MCF 10A (cell line): Measurements from ENCODE around the gene HK3. TPM values are rescaled to one million over a fixed set of nuclear protein-coding genes. Genes with fewer than 3 reads are reported as not detected.

ENCODE experiments used
- BruUV-seq: library from RNA; stranded (reverse); fragments of 400-500 nt; replicated peaks from 2 replicates; lab custom pipeline; 2021; lab: Mats Ljungman, UMichigan
- CTCF ChIA-PET: fragments of 300-600 bp; sonication (Branson Sonifier 250); formaldehyde crosslinking; extraction: SDS; loops from one replicate; lab custom pipeline; 2021; ENCODE audit warnings: antibody characterized with exemption, inconsistent platforms; lab: Yijun Ruan, JAX
- POLR2A ChIA-PET: fragments of 300-600, 350-650 bp; sonication (Branson Sonifier 250); formaldehyde crosslinking; extraction: SDS; loops from one replicate; lab custom pipeline; 2020; ENCODE audit warnings: antibody characterized with exemption, inconsistent platforms; lab: Yijun Ruan, JAX
- DNase-seq: peaks from one replicate; pipeline ENCODE4 v3.0.0-alpha.2; 2018; ENCODE audit not compliant: unreplicated experiment
- H3K27ac Mint-ChIP-seq: one replicate; pipeline ENCODE4 v1.8.0; 2022; ENCODE audit warnings: mild to moderate bottlenecking, low read depth, mixed read lengths; ENCODE audit not compliant: unreplicated experiment
- H3K27me3 Mint-ChIP-seq: one replicate; pipeline ENCODE4 v1.8.0; 2022; ENCODE audit warnings: mixed read lengths; ENCODE audit not compliant: insufficient read depth, unreplicated experiment
- H3K36me3 Mint-ChIP-seq: one replicate; pipeline ENCODE4 v1.8.0; 2022; ENCODE audit warnings: mild to moderate bottlenecking, moderate library complexity, mixed read lengths; ENCODE audit not compliant: insufficient read depth, unreplicated experiment
- H3K4me1 Mint-ChIP-seq: one replicate; pipeline ENCODE4 v1.8.0; 2022; ENCODE audit warnings: mixed read lengths; ENCODE audit not compliant: insufficient read depth, unreplicated experiment
- H3K4me3 Mint-ChIP-seq: one replicate; pipeline ENCODE4 v1.8.0; 2022; ENCODE audit warnings: mild to moderate bottlenecking, moderate library complexity, mixed read lengths; ENCODE audit not compliant: unreplicated experiment
- H3K9me3 Mint-ChIP-seq: one replicate; pipeline ENCODE4 v1.8.0; 2022; ENCODE audit warnings: mixed read lengths; ENCODE audit not compliant: unreplicated experiment
- intact Hi-C: fragments of 100-400 bp; cut with micrococcal nuclease; formaldehyde crosslinking; loops from 2 replicates; pipeline ENCODE4 v1.14.1; 2022
- total RNA-seq: library from RNA; stranded (reverse); gene quantifications from 2 replicates; pipeline ENCODE4 v1.2.3, GENCODE V29; 2022
- TF ChIP-seq, protein P1 (sequence below): fragments of 200-600 bp; IDR thresholded peaks from one replicate; pipeline ENCODE4 v1.8.0; 2022; ENCODE audit warnings: antibody characterized with exemption, mild to moderate bottlenecking; ENCODE audit not compliant: unreplicated experiment

HK3 gene
- total RNA-seq, 1 experiment from 2014 or later, result not detected

DNA sequence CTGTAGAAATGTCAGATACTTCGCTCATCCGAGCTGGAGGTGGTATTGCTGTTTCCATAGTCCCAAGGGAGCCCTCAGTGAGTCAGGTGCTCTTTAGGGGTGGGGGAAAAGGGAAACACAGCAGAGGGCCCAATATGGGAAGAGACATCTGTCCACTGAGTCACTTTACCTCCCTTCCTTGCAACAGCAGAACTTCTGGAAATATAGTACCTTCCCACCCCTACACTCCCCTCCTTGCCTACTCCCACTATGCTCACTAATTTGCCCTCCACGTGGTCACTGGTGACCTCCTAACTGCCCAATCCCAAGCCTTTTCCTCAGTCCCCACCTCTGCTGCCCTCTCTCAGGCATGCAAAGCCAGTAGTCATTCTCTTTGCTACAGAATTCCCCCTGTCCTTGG lies 1.9 kb downstream of the HK3 start:
- peaks cover 22% of the 10 kb centered on the region for H3K36me3 Mint-ChIP-seq
- CTCF ChIA-PET, result interaction anchor here (0.5 to 2.0 kb wide), 4 partner anchors 11 to 449 kb away, joined by 3 to 8 read pairs (median 4); no protein-coding TSS in a partner anchor
- H3K4me3 Mint-ChIP-seq, result no peak overlapping the region
- intact Hi-C loops, result no loop called here
- no peaks in the 10 kb centered on the region for H3K9me3 Mint-ChIP-seq
- peak; percentile 26 for DNase-seq
- TF ChIP-seq, protein P1, sequence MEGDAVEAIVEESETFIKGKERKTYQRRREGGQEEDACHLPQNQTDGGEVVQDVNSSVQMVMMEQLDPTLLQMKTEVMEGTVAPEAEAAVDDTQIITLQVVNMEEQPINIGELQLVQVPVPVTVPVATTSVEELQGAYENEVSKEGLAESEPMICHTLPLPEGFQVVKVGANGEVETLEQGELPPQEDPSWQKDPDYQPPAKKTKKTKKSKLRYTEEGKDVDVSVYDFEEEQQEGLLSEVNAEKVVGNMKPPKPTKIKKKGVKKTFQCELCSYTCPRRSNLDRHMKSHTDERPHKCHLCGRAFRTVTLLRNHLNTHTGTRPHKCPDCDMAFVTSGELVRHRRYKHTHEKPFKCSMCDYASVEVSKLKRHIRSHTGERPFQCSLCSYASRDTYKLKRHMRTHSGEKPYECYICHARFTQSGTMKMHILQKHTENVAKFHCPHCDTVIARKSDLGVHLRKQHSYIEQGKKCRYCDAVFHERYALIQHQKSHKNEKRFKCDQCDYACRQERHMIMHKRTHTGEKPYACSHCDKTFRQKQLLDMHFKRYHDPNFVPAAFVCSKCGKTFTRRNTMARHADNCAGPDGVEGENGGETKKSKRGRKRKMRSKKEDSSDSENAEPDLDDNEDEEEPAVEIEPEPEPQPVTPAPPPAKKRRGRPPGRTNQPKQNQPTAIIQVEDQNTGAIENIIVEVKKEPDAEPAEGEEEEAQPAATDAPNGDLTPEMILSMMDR, result no peak
- no TSS peak for BruUV-seq
- no peak overlapping the region for H3K27ac Mint-ChIP-seq
- peaks cover 19% of the 10 kb centered on the region for H3K27me3 Mint-ChIP-seq
- no peaks in the 10 kb centered on the region for H3K4me1 Mint-ChIP-seq
- POLR2A ChIA-PET, result interaction anchor here (0.8 kb wide), 1 partner anchor 15 kb away, joined by 4 read pairs; no protein-coding TSS in a partner anchor

DNA sequence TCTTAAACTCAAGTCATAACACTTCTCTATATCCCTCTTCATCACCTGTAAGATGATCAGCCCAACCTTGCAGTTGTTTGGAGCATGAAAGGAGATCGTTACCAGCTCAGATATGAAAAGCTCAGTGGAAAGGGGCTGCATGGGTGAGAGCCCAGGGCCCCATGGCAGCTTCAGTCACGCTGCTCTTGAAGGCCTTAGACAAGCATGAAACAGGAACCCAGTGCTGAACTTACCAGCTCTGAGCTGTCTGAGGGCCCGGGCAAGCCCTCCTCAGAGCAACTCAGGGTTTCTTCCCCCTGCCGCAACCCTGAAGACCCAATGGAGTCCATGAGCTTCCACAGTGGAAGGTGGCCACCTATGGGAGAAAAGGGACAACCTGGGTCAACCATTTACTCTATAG lies 3.3 kb downstream of the HK3 start:
- BruUV-seq, result no TSS peak
- H3K4me1 Mint-ChIP-seq, result no peaks in the 10 kb centered on the region
- no peak overlapping the region for H3K4me3 Mint-ChIP-seq
- ChIA-PET POLR2A (no interaction called here), CTCF (interaction anchor here (0.9 to 2.0 kb wide), 2 partner anchors 10 to 236 kb away, joined by 3 to 8 read pairs; no protein-coding TSS in a partner anchor)
- peaks cover 10% of the 10 kb centered on the region for H3K36me3 Mint-ChIP-seq
- intact Hi-C loops, result no loop called here
- H3K9me3 Mint-ChIP-seq, result no peaks in the 10 kb centered on the region
- TF ChIP-seq, protein P1, result no peak
- no peak overlapping the region for H3K27ac Mint-ChIP-seq
- peaks cover 32% of the 10 kb centered on the region for H3K27me3 Mint-ChIP-seq
- no peak for DNase-seq

DNA sequence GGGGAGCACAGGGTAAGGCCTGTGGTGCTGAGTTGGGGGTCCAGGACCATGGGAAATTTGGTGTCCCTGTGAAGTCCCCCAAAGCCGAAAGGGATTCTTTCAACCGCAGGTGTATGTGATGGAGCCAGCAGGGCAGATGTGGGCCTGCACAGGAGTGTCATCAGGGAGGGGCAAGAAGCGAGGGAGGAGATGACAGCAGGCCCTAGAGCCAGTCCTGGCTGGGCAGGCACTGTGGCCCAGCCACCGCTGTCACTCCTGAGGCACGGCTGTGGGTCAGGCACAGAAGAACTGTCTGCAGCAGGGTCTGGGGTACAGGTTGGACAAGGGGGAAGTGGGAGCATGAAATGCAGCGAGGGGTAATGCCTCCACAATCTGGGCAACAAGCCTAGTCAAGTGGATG lies 4.8 kb downstream of the HK3 start:
- Mint-ChIP-seq H3K27ac (no peak overlapping the region), H3K4me1 (no peaks in the 10 kb centered on the region), H3K36me3 (no peaks in the 10 kb centered on the region), H3K9me3 (no peaks in the 10 kb centered on the region), H3K27me3 (peaks cover 32% of the 10 kb centered on the region), H3K4me3 (no peak overlapping the region)
- intact Hi-C loops, result no loop called here
- DNase-seq, result no peak
- ChIA-PET POLR2A (no interaction called here), CTCF (no interaction called here)
- no TSS peak for BruUV-seq
- TF ChIP-seq, protein P1, result no peak

DNA sequence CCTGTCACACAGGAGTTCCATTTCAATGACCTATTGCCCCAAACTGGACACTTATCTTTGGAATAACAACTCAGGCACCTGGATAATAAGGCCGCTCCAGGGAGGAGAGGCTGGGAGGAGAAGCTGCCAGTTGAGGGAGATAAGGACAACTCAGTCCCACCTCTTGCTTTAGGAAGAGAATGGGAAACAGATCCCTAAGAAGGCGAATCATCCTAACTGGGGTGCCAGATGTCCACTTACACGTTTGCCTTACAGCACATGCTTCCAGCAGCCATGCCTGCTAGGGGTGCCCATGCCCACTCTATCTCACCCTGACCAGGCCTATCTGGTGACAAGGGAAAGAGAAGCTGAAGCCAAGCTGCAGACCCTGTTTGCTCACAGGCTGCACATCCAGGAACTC lies 6.5 kb downstream of the HK3 start:
- Mint-ChIP-seq H3K9me3 (no peaks in the 10 kb centered on the region), H3K4me1 (no peaks in the 10 kb centered on the region), H3K27ac (no peak overlapping the region), H3K36me3 (no peaks in the 10 kb centered on the region), H3K27me3 (peaks cover 32% of the 10 kb centered on the region), H3K4me3 (no peak overlapping the region)
- CTCF ChIA-PET, result interaction anchor here (0.7 kb wide), 2 partner anchors 233 to 240 kb away, joined by 3 read pairs; no protein-coding TSS in a partner anchor
- no peak for DNase-seq
- TF ChIP-seq, protein P1, result no peak
- no TSS peak for BruUV-seq
- POLR2A ChIA-PET, result interaction anchor here (0.6 kb wide), 2 partner anchors 17 to 431 kb away, joined by 3 read pairs; no protein-coding TSS in a partner anchor
- intact Hi-C loops, result no loop called here
